IgD-negative memory B cell (primary cell): Measurements from ENCODE around the gene RANBP2. TPM values are rescaled to one million over a fixed set of nuclear protein-coding genes. Genes with fewer than 3 reads are reported as not detected.

ENCODE experiments used
- polyA plus RNA-seq: library from polyadenylated mRNA; unstranded; fragments of 300-500 nt; fragmentation: Illumina TruSeq; gene quantifications from one replicate; pipeline ENCODE4 v1.2.3, GENCODE V29; 2021

Gene RANBP2
- polyA plus RNA-seq, 1 donor from 2014 or later, result 15.9 TPM

Other genes starting within 250 kb of the RANBP2 start
- 42.2 TPM for gene LIMS1, start 185.0 kb upstream of the RANBP2 start, polyA plus RNA-seq
- 8.6 TPM for gene CCDC138, start 67.3 kb downstream of the RANBP2 start, polyA plus RNA-seq